Stimulated activated memory B cell treated with anti-CD40 and anti-IgM and Interleukin-4, amounts not matched to agents 10 μg/mL and 1 μg/mL and 100 μg/mL, for 72 hours (primary cell): ENCODE data around the gene TUBGCP6.

Experiments used
- ATAC-seq: fragments of 150-1000 bp; cut with Tn5 transposase; 2 replicates; pipeline ENCODE4 v1.10.0; 2021
- H3K27ac Mint-ChIP-seq: one replicate; pipeline ENCODE4 v1.8.0; 2022; ENCODE audit warnings: mild to moderate bottlenecking, mixed read lengths
- H3K27me3 Mint-ChIP-seq: one replicate; pipeline ENCODE4 v1.8.0; 2022; ENCODE audit warnings: mixed read lengths
- H3K36me3 Mint-ChIP-seq: one replicate; pipeline ENCODE4 v1.8.0; 2022; ENCODE audit warnings: mixed read lengths
- H3K4me1 Mint-ChIP-seq: one replicate; pipeline ENCODE4 v1.8.0; 2022; ENCODE audit warnings: mixed read lengths
- H3K4me3 Mint-ChIP-seq: one replicate; pipeline ENCODE4 v1.8.0; 2022; ENCODE audit warnings: mild to moderate bottlenecking, moderate library complexity, mixed read lengths
- H3K9me3 Mint-ChIP-seq: one replicate; pipeline ENCODE4 v1.8.0; 2022; ENCODE audit warnings: mixed read lengths

Gene TUBGCP6

DNA sequence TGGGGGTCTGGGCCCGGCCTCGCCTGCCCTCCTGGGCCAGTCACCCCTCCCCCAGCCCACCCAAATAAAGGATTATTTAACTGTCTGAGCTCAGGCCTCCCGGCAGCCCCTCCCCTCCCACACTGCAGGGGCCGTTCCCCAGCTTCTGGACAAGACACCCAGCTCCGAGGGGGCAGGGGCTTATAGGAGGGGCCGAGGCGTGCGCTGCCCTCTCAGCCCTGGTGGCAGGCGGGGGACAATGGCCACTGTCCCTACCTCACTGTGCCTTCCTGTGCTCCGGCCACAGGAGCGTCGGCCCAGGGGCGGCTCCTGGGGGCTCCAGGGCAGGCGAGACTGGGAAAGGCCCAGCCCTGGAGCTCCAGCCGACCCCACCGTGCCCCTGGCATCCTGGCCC is 46.2 kb downstream of the TUBGCP6 start:
- Mint-ChIP-seq H3K27ac (no peak overlapping the region), H3K9me3 (no peaks in the 10 kb centered on the region), H3K36me3 (peaks cover 18% of the 10 kb centered on the region), H3K4me1 (peaks cover 29% of the 10 kb centered on the region), H3K4me3 (no peak overlapping the region), H3K27me3 (no peaks in the 10 kb centered on the region)
- no peak for ATAC-seq

DNA sequence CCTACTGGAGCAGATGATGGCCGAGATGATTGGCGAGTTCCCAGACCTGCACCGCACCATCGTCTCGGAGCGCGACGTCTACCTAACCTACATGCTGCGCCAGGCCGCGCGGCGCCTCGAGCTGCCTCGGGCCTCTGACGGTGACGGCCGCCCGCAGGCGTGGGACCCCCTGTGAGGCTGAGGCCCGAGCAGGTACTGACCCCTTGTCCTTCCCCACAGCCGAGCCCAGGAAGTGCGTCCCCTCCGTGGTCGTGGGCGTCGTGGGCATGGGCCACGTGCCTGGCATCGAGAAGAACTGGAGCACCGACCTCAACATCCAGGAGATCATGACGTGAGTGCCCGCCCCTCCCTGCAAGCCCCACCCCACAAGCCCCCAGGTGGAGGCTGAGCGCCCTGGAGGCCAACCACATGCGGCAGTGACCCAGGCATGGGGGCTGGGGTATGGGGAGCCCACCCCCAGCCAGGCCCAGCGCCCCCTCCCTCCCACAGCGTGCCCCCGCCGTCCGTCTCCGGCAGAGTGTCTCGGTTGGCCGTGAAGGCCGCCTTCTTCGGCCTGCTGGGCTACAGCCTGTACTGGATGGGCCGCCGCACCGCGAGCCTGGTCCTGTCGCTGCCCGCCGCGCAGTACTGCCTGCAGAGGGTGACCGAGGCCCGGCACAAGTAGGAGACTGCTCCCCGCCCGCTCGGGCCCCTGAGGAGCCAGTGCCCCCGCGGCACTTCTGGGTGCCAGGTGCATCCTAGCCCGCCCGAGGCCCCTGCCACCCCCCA is 46.8 kb downstream of the TUBGCP6 start:
- Mint-ChIP-seq H3K4me1 (peaks cover 31% of the 10 kb centered on the region), H3K36me3 (peaks cover 15% of the 10 kb centered on the region), H3K27ac (no peak overlapping the region), H3K4me3 (no peak overlapping the region), H3K9me3 (no peaks in the 10 kb centered on the region), H3K27me3 (no peaks in the 10 kb centered on the region)
- ATAC-seq = no peak

DNA sequence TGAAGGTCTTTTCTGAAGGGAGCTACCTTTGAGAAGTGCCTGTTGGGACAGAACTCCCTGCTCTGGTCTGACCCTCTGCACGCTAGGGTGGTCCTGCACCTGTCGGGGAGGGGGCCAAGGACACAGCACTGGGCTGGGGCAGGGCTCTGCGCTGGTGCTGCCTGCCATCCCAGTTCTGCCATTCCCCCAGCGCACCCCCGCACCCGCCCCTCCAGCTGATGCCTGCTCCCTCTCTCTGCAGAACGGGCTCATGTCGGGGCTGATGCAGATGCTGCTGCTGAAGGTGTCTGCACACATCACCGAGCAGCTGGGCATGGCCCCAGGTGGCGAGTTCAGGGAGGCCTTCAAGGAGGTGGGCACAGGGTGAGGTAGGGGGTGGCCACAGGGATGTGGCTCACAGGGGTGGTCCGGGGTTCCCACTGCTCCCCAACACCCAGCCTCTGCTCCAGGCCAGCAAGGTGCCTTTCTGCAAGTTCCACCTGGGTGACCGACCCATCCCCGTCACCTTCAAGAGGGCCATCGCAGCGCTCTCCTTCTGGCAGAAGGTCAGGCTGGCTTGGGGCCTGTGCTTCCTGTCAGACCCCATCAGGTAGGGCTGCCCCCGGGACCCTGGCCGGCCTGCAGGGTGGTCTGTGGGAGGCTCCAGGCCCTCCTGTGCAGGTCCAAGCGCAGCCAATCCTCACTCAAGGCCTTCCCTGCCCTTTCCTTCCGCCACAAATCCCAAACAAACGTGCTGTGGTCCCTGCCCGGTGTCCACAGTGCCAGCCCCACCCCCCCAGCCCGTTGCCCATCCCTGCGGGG is 47.6 kb downstream of the TUBGCP6 start:
- Mint-ChIP-seq H3K27ac (no peak overlapping the region), H3K4me1 (peaks cover 34% of the 10 kb centered on the region), H3K27me3 (no peaks in the 10 kb centered on the region), H3K36me3 (peaks cover 17% of the 10 kb centered on the region), H3K9me3 (no peaks in the 10 kb centered on the region), H3K4me3 (no peak overlapping the region)
- ATAC-seq = no peak

DNA sequence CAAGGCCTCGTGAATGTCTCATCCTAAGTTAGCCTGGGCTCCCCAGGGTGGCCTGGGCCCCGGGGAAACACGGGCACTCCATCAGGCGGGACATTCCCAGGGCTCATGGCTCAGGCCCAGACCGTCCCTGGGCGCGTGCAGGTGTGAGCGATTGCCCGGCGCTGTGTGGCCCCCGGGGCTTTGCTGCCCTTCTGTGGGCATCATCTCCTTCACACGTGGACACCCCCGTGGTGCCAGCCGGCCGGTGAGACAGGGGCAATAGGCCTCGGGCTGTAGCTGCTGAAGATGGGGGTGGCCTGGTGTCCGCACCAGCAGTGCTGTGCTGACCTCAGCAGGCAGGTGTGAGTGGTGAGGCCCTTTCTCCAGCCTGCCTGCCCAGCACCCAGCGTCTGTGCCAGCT is 48.6 kb downstream of the TUBGCP6 start:
- Mint-ChIP-seq H3K27ac (no peak overlapping the region), H3K36me3 (peaks cover 17% of the 10 kb centered on the region), H3K4me1 (peaks cover 39% of the 10 kb centered on the region), H3K4me3 (no peak overlapping the region), H3K9me3 (no peaks in the 10 kb centered on the region), H3K27me3 (no peaks in the 10 kb centered on the region)
- no peak for ATAC-seq

DNA sequence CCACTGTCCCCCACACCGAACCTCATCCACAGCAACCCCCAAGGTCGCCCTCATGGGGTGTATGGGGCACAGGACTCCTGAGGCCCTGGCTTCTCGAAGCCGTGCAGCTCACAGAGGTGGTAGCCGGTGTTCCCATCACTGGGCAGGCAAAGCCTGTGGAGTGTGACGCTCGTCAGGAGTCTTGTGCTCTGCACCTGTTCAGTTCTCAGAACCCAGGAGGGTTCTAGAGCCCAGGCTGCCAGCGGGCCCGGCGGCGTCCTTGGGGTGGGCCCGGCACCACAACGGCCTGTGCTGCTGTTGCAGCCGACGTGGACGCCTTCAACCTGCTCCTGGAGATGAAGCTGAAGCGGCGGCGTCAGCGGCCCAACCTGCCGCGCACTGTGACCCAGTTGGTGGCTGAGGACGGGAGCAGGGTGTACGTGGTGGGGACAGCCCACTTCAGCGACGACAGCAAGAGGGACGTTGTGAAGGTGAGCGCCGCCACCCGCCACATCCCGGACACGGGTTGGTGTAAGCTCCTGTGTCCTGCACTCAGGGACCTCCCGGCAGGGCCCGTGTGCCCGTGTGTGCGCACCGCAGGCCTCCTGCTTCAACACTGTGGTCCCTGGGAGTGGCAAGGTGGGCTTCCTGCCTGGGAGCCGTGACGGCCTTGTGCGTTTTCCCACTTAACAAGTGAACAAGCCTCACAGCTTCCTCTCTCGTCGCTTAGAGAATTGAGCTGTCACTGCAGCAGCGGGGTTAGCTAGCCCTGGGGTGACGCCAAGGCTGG is 50.6 kb downstream of the TUBGCP6 start:
- no peaks in the 10 kb centered on the region for H3K27me3 Mint-ChIP-seq
- H3K4me1 Mint-ChIP-seq = peaks cover 51% of the 10 kb centered on the region
- H3K36me3 Mint-ChIP-seq = peaks cover 17% of the 10 kb centered on the region
- ATAC-seq = no peak
- H3K4me3 Mint-ChIP-seq = no peak overlapping the region
- H3K27ac Mint-ChIP-seq = no peak overlapping the region
- no peaks in the 10 kb centered on the region for H3K9me3 Mint-ChIP-seq

DNA sequence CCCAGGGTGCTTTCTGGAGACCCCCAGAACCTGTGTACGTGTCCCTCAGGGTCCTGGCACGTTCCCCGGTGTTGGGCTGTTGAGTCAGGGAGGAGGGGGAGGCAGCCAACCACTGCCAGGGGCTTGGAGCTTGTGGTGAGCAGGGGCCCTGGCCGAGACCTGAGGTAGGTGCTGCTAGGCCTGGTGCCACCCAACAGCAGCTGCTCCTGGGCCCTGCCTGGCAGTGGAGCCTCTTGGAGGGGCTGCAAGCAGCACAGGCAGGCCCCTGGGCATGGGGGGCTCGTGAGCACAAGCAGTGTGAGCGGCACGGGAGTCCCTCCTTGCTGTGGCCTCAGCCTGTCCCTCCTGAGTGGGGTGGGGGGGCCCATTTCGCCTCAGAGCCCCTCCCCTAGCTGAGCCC is 51.2 kb downstream of the TUBGCP6 start:
- H3K27me3 Mint-ChIP-seq = no peaks in the 10 kb centered on the region
- H3K9me3 Mint-ChIP-seq = no peaks in the 10 kb centered on the region
- H3K36me3 Mint-ChIP-seq = peaks cover 17% of the 10 kb centered on the region
- no peak overlapping the region for H3K27ac Mint-ChIP-seq
- no peak for ATAC-seq
- H3K4me3 Mint-ChIP-seq = no peak overlapping the region
- peaks cover 56% of the 10 kb centered on the region for H3K4me1 Mint-ChIP-seq

DNA sequence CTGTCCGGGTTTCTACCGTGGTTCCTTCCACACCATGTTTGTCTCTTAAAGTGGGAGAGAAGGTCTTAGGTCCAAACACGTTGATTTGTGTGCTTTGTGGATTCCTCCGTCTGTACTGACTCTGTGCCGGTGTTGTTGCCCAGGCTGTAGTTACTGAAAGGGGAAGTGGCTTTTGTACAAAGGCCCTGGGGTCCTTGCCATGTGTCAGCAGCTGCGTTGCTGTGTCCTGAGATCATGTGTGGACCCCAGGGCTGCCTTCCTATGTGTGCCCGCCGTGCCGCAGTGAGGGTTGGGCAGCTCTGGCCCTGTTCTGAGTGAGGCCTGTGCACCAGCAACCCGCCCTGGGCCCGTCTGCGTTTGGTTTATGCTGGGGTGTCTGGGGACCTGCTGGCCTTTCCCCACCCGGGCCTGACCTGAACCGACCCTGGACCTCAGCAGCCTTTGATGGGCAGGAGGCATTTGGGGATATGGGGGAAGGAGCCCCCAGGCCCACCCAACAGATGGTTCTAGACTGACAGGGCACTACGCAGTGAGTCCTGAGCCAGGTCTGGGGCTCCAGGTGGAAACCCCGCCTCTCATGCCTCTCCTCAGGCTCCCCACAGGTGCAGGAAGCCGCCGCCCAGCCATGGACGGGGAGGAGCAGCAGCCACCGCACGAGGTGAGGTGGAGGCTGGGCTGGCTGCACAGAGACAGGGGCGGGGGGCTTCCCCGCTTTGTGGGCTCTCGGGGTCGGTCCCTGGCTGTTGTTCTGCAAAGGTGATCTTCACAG is 52.2 kb downstream of the TUBGCP6 start:
- H3K36me3 Mint-ChIP-seq = peaks cover 14% of the 10 kb centered on the region
- H3K9me3 Mint-ChIP-seq = no peaks in the 10 kb centered on the region
- peak overlapping the region; percentile 87 for H3K4me3 Mint-ChIP-seq
- H3K27ac Mint-ChIP-seq = peak overlapping the region; percentile 97
- peak; percentile 40 for ATAC-seq
- H3K27me3 Mint-ChIP-seq = no peaks in the 10 kb centered on the region
- peaks cover 66% of the 10 kb centered on the region for H3K4me1 Mint-ChIP-seq

DNA sequence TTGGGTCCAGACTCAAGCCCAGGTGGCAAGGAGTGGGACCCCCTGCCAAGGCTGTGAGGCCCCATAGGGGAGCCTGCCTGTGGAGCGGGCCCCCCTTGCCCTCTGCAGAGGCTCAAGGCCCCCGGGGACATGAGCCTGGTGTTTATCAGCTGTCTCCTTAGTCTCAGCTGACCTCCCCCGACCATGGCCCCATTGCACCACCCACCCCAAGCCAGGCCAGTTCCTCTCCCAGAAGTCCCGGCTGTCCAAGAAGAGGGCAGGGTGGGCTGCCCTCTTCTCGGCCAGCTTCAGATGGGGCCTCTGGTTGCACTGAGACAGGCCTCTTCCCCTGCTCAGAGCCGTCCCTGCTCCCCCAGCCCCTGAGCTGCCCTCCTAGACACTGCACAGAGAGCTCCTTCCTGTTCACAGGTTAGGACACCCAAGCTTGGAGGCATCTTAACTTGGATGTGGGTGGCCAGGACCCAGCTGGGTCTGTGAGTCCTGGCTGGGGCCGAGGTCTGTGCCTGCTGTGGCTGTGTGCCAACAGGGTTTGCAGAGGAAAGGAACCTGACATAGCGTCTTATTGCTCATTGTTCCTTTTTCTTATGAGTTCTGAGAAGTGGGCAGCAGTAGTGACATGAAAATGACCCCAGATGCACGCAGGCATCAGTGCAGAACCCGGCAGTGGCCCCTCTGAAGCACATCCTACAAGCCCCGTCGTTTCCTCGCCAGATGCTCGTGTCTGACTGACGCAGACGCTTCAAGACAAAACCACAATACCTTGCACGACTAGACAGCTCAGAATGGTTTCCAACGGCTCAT is 53.7 kb downstream of the TUBGCP6 start:
- H3K9me3 Mint-ChIP-seq = no peaks in the 10 kb centered on the region
- peak; percentile 76 for ATAC-seq
- peak overlapping the region; percentile 87 for H3K4me3 Mint-ChIP-seq
- H3K27me3 Mint-ChIP-seq = no peaks in the 10 kb centered on the region
- H3K4me1 Mint-ChIP-seq = peaks cover 77% of the 10 kb centered on the region
- peak overlapping the region; percentile 97 for H3K27ac Mint-ChIP-seq
- peaks cover 18% of the 10 kb centered on the region for H3K36me3 Mint-ChIP-seq

DNA sequence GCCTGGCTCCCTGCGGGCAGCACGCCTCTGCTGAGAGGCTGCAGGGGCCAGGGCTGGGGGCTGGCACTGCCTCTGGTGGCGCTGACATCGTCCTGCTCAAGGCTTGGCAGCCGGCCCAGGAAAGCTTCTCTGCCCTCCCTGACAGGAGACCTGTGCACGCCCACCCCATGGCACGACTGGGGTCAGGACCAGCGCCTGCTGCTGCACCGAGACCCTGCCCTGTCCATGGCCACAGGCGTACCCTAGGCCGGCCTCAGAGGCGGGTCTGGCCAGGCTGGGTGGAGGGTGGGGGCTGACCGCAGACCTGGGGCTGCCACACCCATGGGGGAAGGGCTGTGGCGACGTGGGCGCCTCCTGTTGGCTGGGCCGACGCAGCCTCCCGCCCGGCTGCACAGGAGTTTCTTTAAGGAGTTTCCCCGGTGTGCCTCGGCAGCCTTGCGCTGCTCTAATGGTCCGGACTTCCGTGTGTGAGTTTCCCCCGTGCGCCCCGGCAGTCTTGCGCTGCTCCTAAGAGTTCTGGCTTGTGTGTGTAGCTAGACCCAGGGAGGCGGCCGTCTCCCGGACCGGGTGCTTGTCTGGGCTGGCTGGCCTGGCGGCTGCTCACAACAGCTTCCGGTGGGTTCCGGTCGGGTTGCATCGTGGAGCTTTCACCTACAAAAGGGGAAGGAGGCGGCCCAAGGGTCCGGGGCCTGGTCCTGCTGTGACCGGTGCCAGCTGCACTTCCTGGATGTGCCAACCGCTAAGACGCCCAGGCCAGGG is 54.5 kb downstream of the TUBGCP6 start:
- peaks cover 15% of the 10 kb centered on the region for H3K36me3 Mint-ChIP-seq
- H3K4me3 Mint-ChIP-seq = peak overlapping the region; percentile 87
- no peaks in the 10 kb centered on the region for H3K9me3 Mint-ChIP-seq
- peaks cover 77% of the 10 kb centered on the region for H3K4me1 Mint-ChIP-seq
- H3K27me3 Mint-ChIP-seq = no peaks in the 10 kb centered on the region
- H3K27ac Mint-ChIP-seq = peak overlapping the region; percentile 97
- ATAC-seq = peak; percentile 77

DNA sequence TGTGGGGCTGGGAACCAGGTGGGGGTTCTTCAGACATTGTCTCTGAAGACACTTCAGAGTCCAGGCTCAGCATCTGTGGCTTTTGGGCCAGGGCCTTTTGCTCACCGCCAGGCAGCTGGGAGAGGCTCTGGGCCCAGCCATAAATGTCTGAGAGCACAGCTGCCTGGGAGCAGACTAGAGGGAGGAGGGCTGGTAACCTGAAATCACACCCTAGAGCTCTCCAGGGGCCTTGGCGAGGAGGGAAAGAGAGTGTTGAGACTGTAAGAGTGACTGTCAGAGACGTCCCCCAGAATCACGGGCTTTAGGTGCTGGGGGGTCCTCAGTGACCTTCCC is 55.0 kb downstream of the TUBGCP6 start:
- no peak for ATAC-seq
- peak overlapping the region; percentile 87 for H3K4me3 Mint-ChIP-seq
- H3K9me3 Mint-ChIP-seq = no peaks in the 10 kb centered on the region
- peaks cover 11% of the 10 kb centered on the region for H3K36me3 Mint-ChIP-seq
- H3K27me3 Mint-ChIP-seq = peaks cover 2% of the 10 kb centered on the region
- H3K27ac Mint-ChIP-seq = peak overlapping the region; percentile 97
- peaks cover 74% of the 10 kb centered on the region for H3K4me1 Mint-ChIP-seq

DNA sequence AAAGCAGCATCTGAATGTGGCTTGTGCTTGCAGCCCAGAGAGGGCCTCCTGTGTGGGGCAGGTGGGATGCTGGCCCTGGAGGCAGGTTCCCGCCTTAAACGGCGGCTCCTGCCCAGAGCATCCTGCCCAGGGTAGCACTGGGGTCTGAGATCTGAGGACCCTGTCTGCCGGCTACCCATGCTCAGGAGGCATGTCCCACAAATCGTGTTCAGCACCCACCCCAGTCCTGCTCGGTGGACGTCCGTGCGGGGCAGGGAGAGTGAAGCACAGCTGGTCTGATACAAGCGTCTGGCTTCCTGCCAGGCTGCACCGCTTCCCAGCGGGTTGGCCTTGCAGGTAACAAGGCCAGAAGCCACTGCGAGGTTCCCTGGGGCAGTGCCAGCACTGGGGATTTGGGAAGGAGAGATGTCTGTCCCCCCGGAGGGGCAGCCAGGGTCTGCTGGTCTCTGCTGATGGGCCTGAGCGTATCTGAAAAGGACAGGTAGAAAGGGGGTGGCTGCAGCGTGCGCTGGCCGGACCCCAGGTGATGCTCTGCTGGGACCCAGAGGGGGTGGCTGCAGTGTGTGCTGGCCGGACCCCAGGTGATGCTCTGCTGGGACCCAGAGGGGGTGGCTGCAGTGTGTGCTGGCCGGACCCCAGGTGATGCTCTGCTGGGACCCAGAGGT is 55.5 kb downstream of the TUBGCP6 start:
- no peaks in the 10 kb centered on the region for H3K9me3 Mint-ChIP-seq
- peaks cover 78% of the 10 kb centered on the region for H3K4me1 Mint-ChIP-seq
- H3K27me3 Mint-ChIP-seq = peaks cover 7% of the 10 kb centered on the region
- H3K27ac Mint-ChIP-seq = peak overlapping the region; percentile 97
- H3K4me3 Mint-ChIP-seq = peak overlapping the region; percentile 87
- peaks cover 11% of the 10 kb centered on the region for H3K36me3 Mint-ChIP-seq
- no peak for ATAC-seq

DNA sequence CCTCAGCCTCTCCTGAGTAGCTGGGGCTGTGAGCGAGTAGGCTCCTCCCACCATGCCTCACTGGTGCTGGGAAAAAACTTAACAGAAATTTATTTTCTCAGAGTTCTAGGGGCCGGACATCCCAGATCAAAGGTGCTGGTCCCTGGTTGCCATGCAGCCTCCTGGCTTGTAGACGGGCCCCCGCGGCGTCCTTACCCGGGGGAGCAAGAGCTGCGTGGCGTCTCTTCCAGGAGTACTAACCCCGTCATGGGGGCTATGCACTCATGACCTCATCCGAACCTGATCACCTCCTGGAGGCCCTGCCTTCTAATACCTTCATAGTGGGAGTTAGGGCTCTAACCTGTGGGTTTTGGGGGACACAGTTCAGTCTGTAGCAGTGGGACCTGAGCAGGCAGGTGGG is 56.5 kb downstream of the TUBGCP6 start:
- Mint-ChIP-seq H3K9me3 (no peaks in the 10 kb centered on the region), H3K4me3 (peak overlapping the region; percentile 36), H3K27ac (peak overlapping the region; percentile 88), H3K27me3 (peaks cover 16% of the 10 kb centered on the region), H3K4me1 (peaks cover 84% of the 10 kb centered on the region), H3K36me3 (peaks cover 11% of the 10 kb centered on the region)
- ATAC-seq = no peak

DNA sequence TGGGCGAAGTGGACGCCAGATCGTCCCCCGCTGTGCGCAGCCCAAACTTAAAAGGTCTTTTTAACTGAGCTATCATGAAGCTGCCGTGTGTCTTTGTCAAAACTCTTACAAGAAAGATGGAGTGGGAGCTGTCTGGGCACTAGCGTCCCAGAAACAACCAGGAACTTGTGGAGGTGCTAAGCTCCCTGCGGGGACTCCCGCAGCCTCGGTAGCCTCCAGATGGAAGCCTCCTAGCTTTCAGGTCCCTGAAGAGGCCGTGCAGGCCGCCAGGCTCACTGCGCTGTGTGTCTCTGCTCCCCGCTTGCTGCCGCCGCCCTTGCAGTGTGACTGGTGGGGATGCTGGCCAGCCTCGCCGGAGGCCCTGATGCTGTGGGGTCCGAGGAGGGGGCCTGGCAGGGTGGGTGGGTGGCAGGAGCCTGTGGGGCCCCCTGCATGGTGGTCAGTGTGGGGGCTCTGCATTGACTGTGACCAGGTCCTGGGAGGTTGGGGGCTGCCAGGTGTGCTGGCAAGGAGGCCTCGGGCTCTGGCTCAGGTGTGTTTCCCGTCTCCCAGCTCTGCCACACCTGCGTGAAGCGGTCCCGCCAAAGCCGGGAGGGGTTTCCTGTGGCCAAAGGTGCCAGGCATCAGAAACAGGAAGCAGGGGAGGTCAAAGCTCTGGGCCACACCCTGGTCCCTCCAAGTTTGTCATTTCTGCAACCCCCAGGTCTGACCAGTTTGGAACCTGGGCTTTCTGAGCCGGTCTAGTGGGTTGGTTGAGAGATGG is 57.9 kb downstream of the TUBGCP6 start:
- Mint-ChIP-seq H3K27ac (peak overlapping the region; percentile 88), H3K9me3 (no peaks in the 10 kb centered on the region), H3K36me3 (peaks cover 5% of the 10 kb centered on the region), H3K4me1 (peaks cover 70% of the 10 kb centered on the region), H3K4me3 (peak overlapping the region; percentile 86), H3K27me3 (peaks cover 20% of the 10 kb centered on the region)
- ATAC-seq = no peak
